ENCODE data around the gene GABRG3. TPM values are rescaled to one million over a fixed set of nuclear protein-coding genes. Genes with fewer than 3 reads are reported as not detected.

GABRG3 gene
- total RNA-seq, 1 donor from 2014 or later, result 0.54 TPM

GRCh38 chr15:27065785-27066184 is 94.8 kb downstream of the GABRG3 start:
- peaks cover 3% of the 10 kb centered on the region for H3K9me3 Mint-ChIP-seq (ENCODE audit: unreplicated experiment)
- FAIRE-seq (no peak), DNase-seq (ENCODE audit: low read depth) (no peak)
- no peak overlapping the region for H3K27ac Mint-ChIP-seq (ENCODE audit: unreplicated experiment)
- TF ChIP-seq CTCF (IDR thresholded peaks at IDR 0.05; ENCODE audit: insufficient read depth, low read depth, low read length) (no peak), EZH2 (IDR thresholded peaks at IDR 0.05; ENCODE audit: insufficient read depth, low read length) (no peak)
- Histone ChIP-seq H3K4me3 (ENCODE audit: insufficient read depth, low read depth, low read length) (no peak overlapping the region), H3K9ac (ENCODE audit: low read length) (no peak overlapping the region), H3K79me2 (ENCODE audit: insufficient read depth, low read length) (no peaks in the 10 kb centered on the region), H3K27me3 (ENCODE audit: insufficient read depth, low read length) (no peaks in the 10 kb centered on the region), H3K9me3 (ENCODE audit: insufficient read depth, low read depth, low read length) (peaks cover 15% of the 10 kb centered on the region), H3K36me3 (ENCODE audit: insufficient read depth, low read length) (no peaks in the 10 kb centered on the region), H2AFZ (ENCODE audit: low read depth, low read length) (no peak overlapping the region), H3K27ac (ENCODE audit: low read depth, low read length) (no peak overlapping the region), H3K4me1 (ENCODE audit: insufficient read depth, low read length) (no peaks in the 10 kb centered on the region), H3K4me2 (ENCODE audit: low read length) (no peak overlapping the region), H4K20me1 (ENCODE audit: insufficient read depth, low read length) (no peaks in the 10 kb centered on the region)
- no peak overlapping the region for H3K4me3 Mint-ChIP-seq (ENCODE audit: unreplicated experiment)
- peaks cover 16% of the 10 kb centered on the region for H3K27me3 Mint-ChIP-seq (ENCODE audit: low read depth, unreplicated experiment)
- peaks cover 3% of the 10 kb centered on the region for H3K4me1 Mint-ChIP-seq (ENCODE audit: low read depth, unreplicated experiment)
- H3K36me3 Mint-ChIP-seq (ENCODE audit: low read depth, unreplicated experiment), result no peaks in the 10 kb centered on the region

GRCh38 chr15:27066446-27066845 is 95.5 kb downstream of the GABRG3 start:
- Mint-ChIP-seq H3K27me3 (ENCODE audit: low read depth, unreplicated experiment) (peaks cover 16% of the 10 kb centered on the region), H3K4me1 (ENCODE audit: low read depth, unreplicated experiment) (peaks cover 3% of the 10 kb centered on the region), H3K27ac (ENCODE audit: unreplicated experiment) (no peak overlapping the region), H3K4me3 (ENCODE audit: unreplicated experiment) (no peak overlapping the region), H3K36me3 (ENCODE audit: low read depth, unreplicated experiment) (no peaks in the 10 kb centered on the region), H3K9me3 (ENCODE audit: unreplicated experiment) (peaks cover 3% of the 10 kb centered on the region)
- H4K20me1 ChIP-seq (ENCODE audit: insufficient read depth, low read length), result no peaks in the 10 kb centered on the region
- DNase-seq (ENCODE audit: low read depth) (no peak), FAIRE-seq (no peak)
- no peaks in the 10 kb centered on the region for H3K36me3 ChIP-seq (ENCODE audit: insufficient read depth, low read length)
- no peak overlapping the region for H3K4me2 ChIP-seq (ENCODE audit: low read length)
- no peak overlapping the region for H3K27ac ChIP-seq (ENCODE audit: low read depth, low read length)
- no peak overlapping the region for H2AFZ ChIP-seq (ENCODE audit: low read depth, low read length)
- H3K9ac ChIP-seq (ENCODE audit: low read length), result no peak overlapping the region
- H3K9me3 ChIP-seq (ENCODE audit: insufficient read depth, low read depth, low read length), result peaks cover 15% of the 10 kb centered on the region
- no peaks in the 10 kb centered on the region for H3K4me1 ChIP-seq (ENCODE audit: insufficient read depth, low read length)
- no peaks in the 10 kb centered on the region for H3K27me3 ChIP-seq (ENCODE audit: insufficient read depth, low read length)
- no peaks in the 10 kb centered on the region for H3K79me2 ChIP-seq (ENCODE audit: insufficient read depth, low read length)
- no peak overlapping the region for H3K4me3 ChIP-seq (ENCODE audit: insufficient read depth, low read depth, low read length)
- TF ChIP-seq EZH2 (IDR thresholded peaks at IDR 0.05; ENCODE audit: insufficient read depth, low read length), result no peak
- TF ChIP-seq CTCF (IDR thresholded peaks at IDR 0.05; ENCODE audit: insufficient read depth, low read depth, low read length), result no peak

- H3K4me3 Mint-ChIP-seq (ENCODE audit: unreplicated experiment), result no peak overlapping the region
- no peak for FAIRE-seq
- no peak for TF ChIP-seq EZH2 (IDR thresholded peaks at IDR 0.05; ENCODE audit: insufficient read depth, low read length)
- TF ChIP-seq CTCF (IDR thresholded peaks at IDR 0.05; ENCODE audit: insufficient read depth, low read depth, low read length), result no peak
Observed at GRCh38 chr15:27067175-27067574, 96.2 kb downstream of the GABRG3 start.

More at GRCh38 chr15:27067175-27067574, 96.2 kb downstream of the GABRG3 start:
- no peaks in the 10 kb centered on the region for H4K20me1 ChIP-seq (ENCODE audit: insufficient read depth, low read length)
- no peaks in the 10 kb centered on the region for H3K79me2 ChIP-seq (ENCODE audit: insufficient read depth, low read length)
- no peaks in the 10 kb centered on the region for H3K27me3 ChIP-seq (ENCODE audit: insufficient read depth, low read length)
- Mint-ChIP-seq H3K9me3 (ENCODE audit: unreplicated experiment) (peaks cover 3% of the 10 kb centered on the region), H3K27me3 (ENCODE audit: low read depth, unreplicated experiment) (peaks cover 16% of the 10 kb centered on the region), H3K4me1 (ENCODE audit: low read depth, unreplicated experiment) (no peaks in the 10 kb centered on the region), H3K27ac (ENCODE audit: unreplicated experiment) (no peak overlapping the region), H3K36me3 (ENCODE audit: low read depth, unreplicated experiment) (no peaks in the 10 kb centered on the region)
- H3K4me3 ChIP-seq (ENCODE audit: insufficient read depth, low read depth, low read length), result no peak overlapping the region
- no peak overlapping the region for H2AFZ ChIP-seq (ENCODE audit: low read depth, low read length)
- no peaks in the 10 kb centered on the region for H3K36me3 ChIP-seq (ENCODE audit: insufficient read depth, low read length)
- H3K27ac ChIP-seq (ENCODE audit: low read depth, low read length), result no peak overlapping the region
- no peak overlapping the region for H3K4me2 ChIP-seq (ENCODE audit: low read length)
- no peak for DNase-seq (ENCODE audit: low read depth)
- H3K9ac ChIP-seq (ENCODE audit: low read length), result no peak overlapping the region
- H3K4me1 ChIP-seq (ENCODE audit: insufficient read depth, low read length), result no peaks in the 10 kb centered on the region
- peaks cover 15% of the 10 kb centered on the region for H3K9me3 ChIP-seq (ENCODE audit: insufficient read depth, low read depth, low read length)

All from astrocyte (in vitro differentiated cells and primary cell).